WTC11 (cell line): ENCODE measurements around the gene MYH9. TPM values are rescaled to one million over a fixed set of nuclear protein-coding genes. Genes with fewer than 3 reads are reported as not detected.

Experiments
- ATAC-seq: fragments of 200-7000 bp; cut with Tn5 transposase; 2 replicates; pipeline ENCODE4 v1.10.0; 2021; ENCODE audit warnings: mild to moderate bottlenecking, moderate library complexity
- CTCF ChIA-PET: fragments of 300-600 bp; sonication (Branson Sonifier 250); formaldehyde crosslinking; loops from one replicate; lab custom pipeline; 2021; ENCODE audit warnings: antibody characterized with exemption; lab: Charles Lee
- POLR2A ChIA-PET: fragments of 350-600 bp; sonication (Branson Sonifier 250); formaldehyde crosslinking; loops from one replicate; lab custom pipeline; 2021; ENCODE audit warnings: antibody characterized with exemption; lab: Charles Lee
- DNase-seq: peaks from one replicate; pipeline ENCODE4 v3.0.0; 2021; ENCODE audit warnings: low spot score
- H3K27ac Mint-ChIP-seq: 2 replicates; pipeline ENCODE4 v1.8.0; 2021; ENCODE audit warnings: mixed read lengths
- H3K27me3 Mint-ChIP-seq: 2 replicates; pipeline ENCODE4 v1.8.0; 2021; ENCODE audit warnings: low read depth, mild to moderate bottlenecking, moderate library complexity, mixed read lengths
- H3K36me3 Mint-ChIP-seq: 2 replicates; pipeline ENCODE4 v1.8.0; 2021; ENCODE audit warnings: mixed read lengths
- H3K4me1 Mint-ChIP-seq: 2 replicates; pipeline ENCODE4 v1.8.0; 2022; ENCODE audit warnings: mixed read lengths
- H3K4me3 Mint-ChIP-seq: 2 replicates; pipeline ENCODE4 v1.8.0; 2021; ENCODE audit warnings: mild to moderate bottlenecking, moderate library complexity, mixed read lengths
- H3K9me3 Mint-ChIP-seq: 2 replicates; pipeline ENCODE4 v1.8.0; 2021; ENCODE audit warnings: mixed read lengths
- AFF4 ChIP-seq: sonication (generic); formaldehyde crosslinking; IDR thresholded peaks from 2 replicates; pipeline ENCODE4 v1.8.1; 2023; ENCODE audit warnings: mild to moderate bottlenecking, missing genetic modification reagents, borderline replicate concordance
- ATF1 ChIP-seq: sonication (generic); formaldehyde crosslinking; IDR thresholded peaks from 2 replicates; pipeline ENCODE4 v1.8.1; 2023; ENCODE audit warnings: mild to moderate bottlenecking, moderate library complexity, missing genetic modification reagents
- ATF6 ChIP-seq: sonication (generic); formaldehyde crosslinking; IDR thresholded peaks from 2 replicates; pipeline ENCODE4 v1.8.1; 2023; ENCODE audit warnings: mild to moderate bottlenecking, missing genetic modification reagents
- CREB1 ChIP-seq: sonication (generic); formaldehyde crosslinking; IDR thresholded peaks from 2 replicates; pipeline ENCODE4 v1.8.0; 2023; ENCODE audit warnings: mild to moderate bottlenecking, missing genetic modification reagents
- HMGA2 ChIP-seq: fragments of 250-450 bp; sonication (Bioruptor Pico); IDR thresholded peaks from 2 replicates; pipeline ENCODE4 v1.4.0; 2021; ENCODE audit warnings: mild to moderate bottlenecking, moderate library complexity
- JUN ChIP-seq: sonication (generic); formaldehyde crosslinking; IDR thresholded peaks from 2 replicates; pipeline ENCODE4 v1.8.0; 2023; ENCODE audit warnings: mild to moderate bottlenecking, missing genetic modification reagents
- NFATC4 ChIP-seq: fragments of 250-450 bp; sonication (Bioruptor Pico); IDR thresholded peaks from 2 replicates; pipeline ENCODE4 v1.9.0; 2021; ENCODE audit warnings: mild to moderate bottlenecking
- PRRX2 ChIP-seq: fragments of 250-450 bp; sonication (Bioruptor Pico); IDR thresholded peaks from 2 replicates; pipeline ENCODE4 v1.8.0; 2021; ENCODE audit warnings: mild to moderate bottlenecking
- RELA ChIP-seq: sonication (generic); formaldehyde crosslinking; IDR thresholded peaks from 2 replicates; pipeline ENCODE4 v1.8.1; 2022; ENCODE audit warnings: missing genetic modification reagents, mild to moderate bottlenecking, borderline replicate concordance
- ZNF121 ChIP-seq: sonication (generic); formaldehyde crosslinking; IDR thresholded peaks from 2 replicates; pipeline ENCODE4 v1.8.0; 2023; ENCODE audit warnings: missing genetic modification reagents
- ZNF317 ChIP-seq: sonication (generic); formaldehyde crosslinking; IDR thresholded peaks from 2 replicates; pipeline ENCODE4 v1.8.1; 2023; ENCODE audit warnings: low read depth, mild to moderate bottlenecking, moderate library complexity, missing genetic modification reagents, borderline replicate concordance
- ZNF671 ChIP-seq: fragments of 250-450 bp; sonication (Bioruptor Pico); IDR thresholded peaks from 2 replicates; pipeline ENCODE4 v1.8.0; 2021; ENCODE audit warnings: mild to moderate bottlenecking
- ZSCAN18 ChIP-seq: fragments of 250-450 bp; sonication (Bioruptor Pico); IDR thresholded peaks from 2 replicates; pipeline ENCODE4 v2.1.2; 2022; ENCODE audit warnings: mild to moderate bottlenecking, moderate library complexity
- total RNA-seq: library from RNA; stranded (reverse); gene quantifications from 3 replicates; pipeline ENCODE4 v1.2.3, GENCODE V29; 2021
- TF ChIP-seq, protein P1 (sequence below): sonication (generic); formaldehyde crosslinking; IDR thresholded peaks from 2 replicates; pipeline ENCODE4 v1.8.0; 2022; ENCODE audit warnings: missing genetic modification reagents
- TF ChIP-seq, protein P2 (sequence below): sonication (generic); formaldehyde crosslinking; IDR thresholded peaks from 2 replicates; pipeline ENCODE4 v1.8.1; 2023; ENCODE audit warnings: mild to moderate bottlenecking, missing genetic modification reagents, moderate library complexity

The MYH9 gene
- total RNA-seq, 1 experiment from 2014 or later = 277 TPM

GRCh38 chr22:36247955-36248354 lies 139.8 kb downstream of the MYH9 start:
- no peak for ATAC-seq

More at GRCh38 chr22:36247955-36248354, 139.8 kb downstream of the MYH9 start:
- ChIA-PET POLR2A (no interaction called here), CTCF (interaction anchor here (5.1 kb wide), 1 partner anchor 8 kb away, joined by 28 read pairs; the partner anchor contains the start of gene APOL2)
- Mint-ChIP-seq H3K4me1 (peaks cover 22% of the 10 kb centered on the region), H3K9me3 (peaks cover 40% of the 10 kb centered on the region), H3K36me3 (peaks cover 18% of the 10 kb centered on the region), H3K27me3 (peaks cover 6% of the 10 kb centered on the region), H3K27ac (no peak overlapping the region), H3K4me3 (no peak overlapping the region)
- DNase-seq = no peak
- TF ChIP-seq ZNF317 = no peak
- TF ChIP-seq HMGA2 (CRISPR knock-in tag) = no peak
- TF ChIP-seq, protein P1, sequence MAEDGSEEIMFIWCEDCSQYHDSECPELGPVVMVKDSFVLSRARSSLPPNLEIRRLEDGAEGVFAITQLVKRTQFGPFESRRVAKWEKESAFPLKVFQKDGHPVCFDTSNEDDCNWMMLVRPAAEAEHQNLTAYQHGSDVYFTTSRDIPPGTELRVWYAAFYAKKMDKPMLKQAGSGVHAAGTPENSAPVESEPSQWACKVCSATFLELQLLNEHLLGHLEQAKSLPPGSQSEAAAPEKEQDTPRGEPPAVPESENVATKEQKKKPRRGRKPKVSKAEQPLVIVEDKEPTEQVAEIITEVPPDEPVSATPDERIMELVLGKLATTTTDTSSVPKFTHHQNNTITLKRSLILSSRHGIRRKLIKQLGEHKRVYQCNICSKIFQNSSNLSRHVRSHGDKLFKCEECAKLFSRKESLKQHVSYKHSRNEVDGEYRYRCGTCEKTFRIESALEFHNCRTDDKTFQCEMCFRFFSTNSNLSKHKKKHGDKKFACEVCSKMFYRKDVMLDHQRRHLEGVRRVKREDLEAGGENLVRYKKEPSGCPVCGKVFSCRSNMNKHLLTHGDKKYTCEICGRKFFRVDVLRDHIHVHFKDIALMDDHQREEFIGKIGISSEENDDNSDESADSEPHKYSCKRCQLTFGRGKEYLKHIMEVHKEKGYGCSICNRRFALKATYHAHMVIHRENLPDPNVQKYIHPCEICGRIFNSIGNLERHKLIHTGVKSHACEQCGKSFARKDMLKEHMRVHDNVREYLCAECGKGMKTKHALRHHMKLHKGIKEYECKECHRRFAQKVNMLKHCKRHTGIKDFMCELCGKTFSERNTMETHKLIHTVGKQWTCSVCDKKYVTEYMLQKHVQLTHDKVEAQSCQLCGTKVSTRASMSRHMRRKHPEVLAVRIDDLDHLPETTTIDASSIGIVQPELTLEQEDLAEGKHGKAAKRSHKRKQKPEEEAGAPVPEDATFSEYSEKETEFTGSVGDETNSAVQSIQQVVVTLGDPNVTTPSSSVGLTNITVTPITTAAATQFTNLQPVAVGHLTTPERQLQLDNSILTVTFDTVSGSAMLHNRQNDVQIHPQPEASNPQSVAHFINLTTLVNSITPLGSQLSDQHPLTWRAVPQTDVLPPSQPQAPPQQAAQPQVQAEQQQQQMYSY (CRISPR knock-in tag) = no peak
- TF ChIP-seq AFF4 = no peak
- TF ChIP-seq ZNF671 (CRISPR knock-in tag) = no peak
- no peak for TF ChIP-seq NFATC4 (CRISPR knock-in tag)
- TF ChIP-seq JUN (CRISPR knock-in tag) = no peak
- no peak for TF ChIP-seq ATF1 (CRISPR knock-in tag)
- TF ChIP-seq PRRX2 (CRISPR knock-in tag) = no peak
- TF ChIP-seq RELA (CRISPR knock-in tag) = no peak
- no peak for TF ChIP-seq CREB1
- TF ChIP-seq ZNF121 (CRISPR knock-in tag) = no peak
- TF ChIP-seq, protein P2, sequence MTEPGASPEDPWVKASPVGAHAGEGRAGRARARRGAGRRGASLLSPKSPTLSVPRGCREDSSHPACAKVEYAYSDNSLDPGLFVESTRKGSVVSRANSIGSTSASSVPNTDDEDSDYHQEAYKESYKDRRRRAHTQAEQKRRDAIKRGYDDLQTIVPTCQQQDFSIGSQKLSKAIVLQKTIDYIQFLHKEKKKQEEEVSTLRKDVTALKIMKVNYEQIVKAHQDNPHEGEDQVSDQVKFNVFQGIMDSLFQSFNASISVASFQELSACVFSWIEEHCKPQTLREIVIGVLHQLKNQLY (CRISPR knock-in tag) = no peak
- no peak for TF ChIP-seq ATF6
- no peak for TF ChIP-seq ZSCAN18 (CRISPR knock-in tag)
